Myocyte (in vitro differentiated cells): ENCODE results near the gene TLCD4. TPM values are rescaled to one million over a fixed set of nuclear protein-coding genes. Genes with fewer than 3 reads are reported as not detected.
"Not testable (repeated sequence)": the region's sequence is repeated elsewhere in the genome, so short reads cannot be mapped to it uniquely, and the experiment has no call there.

Experiments
- DNase-seq: peaks from one replicate; pipeline ENCODE4 v3.0.0-alpha.2; 2012; ENCODE audit warnings: low read depth
- polyA plus RNA-seq: library from polyadenylated mRNA; unstranded; fragments of >200 nt; gene quantifications from one replicate; pipeline ENCODE4 v1.2.1, GENCODE V29; 2012; ENCODE audit warnings: missing spikeins
- total RNA-seq: library from RNA; depleted of rRNA; stranded (reverse); fragments of >200 nt; gene quantifications from 2 replicates; pipeline ENCODE4 v1.2.3, GENCODE V29; 2014

Gene TLCD4, protein sequence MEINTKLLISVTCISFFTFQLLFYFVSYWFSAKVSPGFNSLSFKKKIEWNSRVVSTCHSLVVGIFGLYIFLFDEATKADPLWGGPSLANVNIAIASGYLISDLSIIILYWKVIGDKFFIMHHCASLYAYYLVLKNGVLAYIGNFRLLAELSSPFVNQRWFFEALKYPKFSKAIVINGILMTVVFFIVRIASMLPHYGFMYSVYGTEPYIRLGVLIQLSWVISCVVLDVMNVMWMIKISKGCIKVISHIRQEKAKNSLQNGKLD
- total RNA-seq: 5.3 and 9.1 TPM in 2 replicates
- 1.3 TPM for polyA plus RNA-seq

DNA sequence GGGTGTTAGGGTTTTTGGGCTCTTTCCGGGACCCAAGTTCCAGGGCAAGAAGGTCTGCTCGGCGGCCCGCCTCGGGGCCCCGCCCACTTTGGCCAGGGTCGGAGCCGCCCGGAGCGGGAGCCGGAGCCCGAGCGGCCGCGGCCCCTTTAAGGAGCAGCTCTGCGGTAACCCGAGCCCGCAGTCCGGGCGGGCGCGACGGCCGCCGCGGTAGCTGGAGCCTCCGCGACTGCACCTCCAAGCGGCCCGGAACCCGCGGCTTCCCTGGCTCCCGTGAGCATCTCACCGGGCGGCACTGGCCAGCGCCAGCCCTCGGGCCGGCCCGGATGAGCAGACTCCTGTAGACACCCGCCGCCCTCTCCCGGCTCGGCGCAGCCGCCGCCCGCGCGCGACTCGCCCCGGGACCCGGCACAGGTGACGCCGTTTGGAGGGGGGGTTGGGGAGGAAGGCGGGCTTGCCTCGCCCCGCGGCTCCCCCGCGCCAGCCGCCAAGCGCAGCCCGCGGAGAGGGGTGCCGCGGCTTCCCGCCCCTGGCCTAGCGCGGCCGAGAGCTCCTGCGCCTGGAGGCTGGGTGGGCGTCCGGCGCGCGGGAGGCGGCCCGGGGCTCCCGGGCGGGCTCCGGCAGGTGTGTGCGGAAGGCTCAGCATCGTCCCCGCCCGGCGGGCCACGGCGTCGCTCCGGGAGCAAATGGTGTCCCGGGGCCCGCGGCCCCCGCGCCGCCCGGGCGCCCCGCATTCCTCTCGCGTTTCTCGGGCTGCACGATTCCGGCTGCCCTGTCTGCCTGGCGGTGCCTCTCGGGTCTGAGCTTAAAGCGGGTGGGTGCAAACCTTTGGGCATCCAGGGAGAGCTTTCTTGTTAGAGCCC, at the start of gene TLCD4:
Gene TLCD4, plus strand, starts transcription at position 149 of the 860 bp plus-strand sequence. CDS start 26,547 bp downstream, outside the sequence.
- DNase-seq: peak; percentile 51

DNA sequence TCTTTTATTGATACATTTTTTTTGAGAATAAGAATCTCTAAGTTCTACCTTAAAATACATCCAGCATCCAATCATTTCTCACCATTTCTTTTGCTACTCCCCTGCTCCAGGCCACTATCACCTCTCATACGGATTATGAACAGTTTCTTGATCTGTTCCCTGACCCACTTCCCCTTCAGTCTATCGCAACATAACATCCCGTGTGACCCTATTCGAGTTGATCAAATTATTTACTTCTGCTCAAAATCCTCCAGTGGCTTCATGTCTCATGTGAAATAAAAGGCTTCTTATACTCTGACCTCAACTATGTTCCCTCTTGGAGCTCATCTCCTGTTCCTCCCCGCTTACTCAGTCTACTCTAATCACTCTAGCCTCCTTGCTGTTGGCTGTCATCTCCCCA, 49.6 kb upstream of the TLCD4 start:
- DNase-seq: no peak

DNA sequence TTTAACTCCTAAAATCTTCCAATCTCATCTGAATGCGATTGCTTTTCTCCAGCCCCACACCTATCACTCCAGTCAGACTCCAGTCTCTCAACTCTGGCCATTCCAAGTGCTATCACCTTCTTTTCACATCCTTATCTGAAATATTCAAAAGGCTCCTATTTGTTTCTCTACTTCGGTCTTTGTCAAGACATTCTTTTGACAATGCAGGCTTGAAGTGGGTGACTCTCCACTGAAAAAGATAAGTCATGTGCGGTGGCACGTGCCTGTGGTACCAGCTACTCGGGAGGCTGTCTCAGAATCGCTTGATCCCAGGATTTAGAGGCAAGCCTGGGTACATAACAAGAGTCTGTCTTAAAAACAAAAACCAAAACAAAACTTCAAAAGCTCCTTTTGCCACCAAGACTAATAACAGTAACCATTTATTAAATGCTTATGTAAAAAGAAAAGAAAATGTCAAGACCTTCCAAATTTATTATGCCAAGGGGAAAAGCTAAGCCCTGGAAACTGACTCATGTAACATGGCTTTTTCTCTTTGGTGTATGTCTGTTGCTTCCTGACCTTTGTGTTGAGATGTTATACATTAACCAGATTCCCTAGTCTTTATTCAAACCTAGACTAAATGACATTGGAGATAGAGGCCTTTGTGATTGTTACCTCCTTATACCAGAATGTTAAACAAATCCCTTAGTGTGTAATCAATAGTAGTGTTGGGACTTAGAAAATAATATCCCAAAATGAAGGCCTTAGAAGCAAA, 48.0 kb upstream of the TLCD4 start:
- no peak for DNase-seq

DNA sequence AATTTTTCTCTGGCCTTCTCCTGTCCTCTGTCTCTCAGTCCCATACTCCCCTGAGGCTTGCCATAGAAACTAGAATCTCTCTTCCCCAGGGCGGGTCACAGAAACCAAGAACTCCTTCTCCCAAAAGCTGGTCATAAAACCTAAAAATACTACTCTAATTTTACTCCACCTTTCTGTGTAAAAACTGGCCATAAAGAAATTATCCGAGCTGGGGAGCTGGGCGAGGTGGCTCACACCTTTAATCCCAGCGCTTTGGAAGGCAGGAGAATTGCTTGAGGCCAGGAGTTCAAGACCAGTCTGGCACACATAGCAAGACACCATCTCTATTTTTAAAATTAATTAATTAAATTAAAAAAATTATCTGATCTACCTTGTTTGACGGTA, 47.5 kb upstream of the TLCD4 start:
- no peak for DNase-seq

DNA sequence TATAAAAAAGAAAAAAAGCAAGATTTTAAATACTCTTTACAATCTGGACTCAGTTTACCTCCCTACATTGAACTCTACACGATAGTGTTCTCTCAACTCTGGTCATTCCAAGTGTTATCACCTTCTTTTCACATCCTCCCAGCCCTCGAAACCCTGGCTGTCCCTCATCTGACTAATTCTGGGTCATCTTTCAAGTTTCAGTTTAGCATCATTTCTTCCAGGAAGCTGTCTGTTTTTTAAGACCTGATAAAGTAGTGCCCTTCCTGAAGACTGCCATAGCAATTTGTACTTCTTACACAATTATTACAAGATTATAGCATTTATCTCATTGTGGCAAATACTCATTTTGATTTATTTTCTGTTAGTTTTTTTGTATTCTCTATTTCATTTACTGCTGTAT, 45.6 kb upstream of the TLCD4 start:
- no peak for DNase-seq

DNA sequence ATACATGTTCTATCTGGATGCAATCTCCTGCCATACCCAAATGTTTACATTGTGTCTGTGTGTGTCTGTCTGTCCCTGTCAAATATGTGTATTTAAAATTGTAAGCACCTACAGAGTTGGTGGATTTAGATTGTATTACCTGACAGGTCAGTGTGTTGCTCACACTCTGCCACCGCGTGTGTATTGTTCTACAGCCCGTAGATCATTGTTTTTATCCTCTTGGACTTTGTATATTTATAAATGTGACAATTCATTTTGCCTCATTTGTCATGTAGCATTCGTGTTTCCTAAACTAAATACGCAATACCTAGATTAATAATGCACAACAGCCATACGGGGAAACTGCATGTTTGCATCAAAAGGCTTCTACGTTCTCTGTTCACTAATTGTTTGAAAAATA, 45.0 kb upstream of the TLCD4 start:
- no peak for DNase-seq

DNA sequence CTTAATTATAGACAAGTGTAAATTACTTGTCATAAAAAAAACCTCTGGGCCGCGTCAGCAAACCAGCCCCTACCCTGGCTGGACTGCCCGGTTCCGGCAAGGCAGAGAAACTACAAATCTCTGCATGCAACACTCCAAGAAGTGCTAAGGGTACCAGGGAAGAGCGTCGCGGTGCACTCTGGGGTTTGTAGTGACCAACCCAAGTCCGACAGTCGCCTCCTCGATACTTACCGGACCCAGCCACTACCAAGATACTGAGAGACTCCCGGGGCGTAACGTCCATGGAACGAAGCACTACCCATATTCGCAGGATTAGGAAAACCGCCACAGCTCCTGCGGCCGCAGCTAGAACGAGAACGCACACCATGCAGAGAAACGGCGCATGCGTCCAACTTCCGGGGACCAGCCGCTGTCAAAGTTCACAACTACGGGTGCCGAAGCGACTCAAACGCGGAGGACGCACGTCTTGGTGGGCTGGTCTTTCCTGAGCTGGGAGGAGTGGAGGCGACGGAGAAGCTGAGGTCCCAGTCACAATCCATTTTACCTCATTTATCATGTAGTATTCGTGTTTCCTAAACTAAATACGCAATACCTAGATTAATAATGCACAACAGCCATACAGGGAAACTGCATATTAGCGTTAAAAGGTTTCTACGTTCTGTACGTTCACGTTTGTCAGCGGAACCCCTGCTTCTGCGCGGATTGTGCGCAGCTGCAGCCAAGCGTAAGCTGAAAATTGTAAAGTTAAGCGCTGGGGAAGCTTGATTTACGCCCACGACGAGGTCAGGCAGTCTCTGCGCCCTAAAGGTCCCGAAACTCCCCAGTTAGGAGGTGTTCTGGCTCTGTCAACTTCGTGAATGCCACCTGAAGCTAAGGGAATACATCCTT, 44.4 kb upstream of the TLCD4 start, which contains the start of gene ALG14:
Gene ALG14, minus strand, starts transcription at position 420 of the 888 bp plus-strand sequence. Its CDS starts 53 bp downstream, at position 367.
- DNase-seq: peak; percentile 98

DNA sequence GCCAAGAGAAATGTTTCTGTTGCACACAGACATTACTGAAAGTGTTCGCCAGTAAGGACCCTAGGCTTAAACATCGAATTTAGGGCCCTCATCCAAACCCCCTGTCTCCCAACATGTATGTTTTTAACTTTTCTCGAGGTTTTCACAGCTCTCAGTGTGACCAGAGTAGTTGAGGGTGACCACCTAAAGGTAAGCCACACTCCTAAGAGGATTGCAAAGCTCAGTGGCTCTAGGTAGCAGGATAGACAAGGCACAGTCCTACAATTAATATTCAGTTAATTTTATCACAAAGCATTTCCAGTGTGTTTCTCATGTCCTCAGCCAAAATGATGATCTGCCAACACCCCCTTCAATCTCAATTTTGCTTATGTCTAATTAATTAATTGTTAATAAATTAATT, 43.7 kb upstream of the TLCD4 start:
- no peak for DNase-seq

DNA sequence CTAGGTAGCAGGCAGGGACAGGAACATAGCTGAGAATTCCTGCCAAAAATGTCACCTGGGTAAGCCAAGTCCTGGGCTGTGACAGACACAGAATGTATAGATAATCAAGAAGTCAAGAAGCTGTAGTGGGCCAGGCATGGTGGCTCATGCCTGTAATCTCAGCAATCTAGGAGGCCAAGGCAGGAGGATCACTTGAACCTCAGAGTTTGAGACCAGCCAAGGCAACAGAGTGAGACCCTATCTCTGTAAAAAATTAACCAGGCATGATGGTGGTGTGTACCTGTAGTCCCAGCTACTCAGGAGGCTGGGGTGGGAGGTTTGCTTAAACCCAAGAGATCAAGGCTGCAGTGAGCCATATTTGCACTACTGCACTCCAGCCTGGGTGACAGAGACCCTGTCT, 41.1 kb upstream of the TLCD4 start:
- no peak for DNase-seq

DNA sequence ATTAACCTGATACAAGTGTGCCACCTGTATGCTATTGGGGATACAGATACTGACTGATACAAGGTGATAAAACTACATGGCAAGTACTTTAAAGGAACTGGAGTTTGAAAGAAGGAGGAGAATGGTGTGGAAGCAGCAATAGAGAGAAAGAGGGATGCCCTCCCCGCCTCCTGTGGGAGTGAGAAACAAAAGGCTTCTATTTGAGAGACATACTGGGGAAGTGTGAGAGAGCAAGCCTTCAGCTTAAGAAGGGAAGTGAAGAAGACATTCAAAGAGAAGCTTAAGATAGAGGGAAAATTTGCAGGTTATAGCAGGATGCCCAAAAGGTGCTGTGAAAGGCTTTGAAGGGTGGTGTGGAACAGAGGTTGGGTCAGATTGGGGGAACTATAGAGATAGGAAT, 36.7 kb upstream of the TLCD4 start:
- DNase-seq: no peak

DNA sequence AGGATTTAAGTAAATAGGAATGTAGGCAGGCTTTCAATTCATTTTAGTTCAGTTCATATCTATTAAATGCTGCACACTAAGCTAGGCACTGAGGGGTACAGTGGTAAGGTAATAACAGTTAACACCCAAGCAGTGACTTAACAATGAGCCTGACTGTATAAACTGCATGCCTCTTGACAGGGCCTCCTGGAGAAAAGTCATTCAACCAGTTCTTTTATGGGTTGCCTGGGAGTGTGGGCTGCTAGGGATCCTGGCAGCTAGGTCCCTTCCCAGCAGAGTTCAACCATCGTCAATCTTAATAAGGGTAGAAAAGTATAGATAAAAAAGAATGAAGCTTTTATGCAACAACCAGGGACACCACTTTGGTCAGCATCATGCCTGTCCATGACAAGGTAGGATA, 36.3 kb upstream of the TLCD4 start:
- no peak for DNase-seq

DNA sequence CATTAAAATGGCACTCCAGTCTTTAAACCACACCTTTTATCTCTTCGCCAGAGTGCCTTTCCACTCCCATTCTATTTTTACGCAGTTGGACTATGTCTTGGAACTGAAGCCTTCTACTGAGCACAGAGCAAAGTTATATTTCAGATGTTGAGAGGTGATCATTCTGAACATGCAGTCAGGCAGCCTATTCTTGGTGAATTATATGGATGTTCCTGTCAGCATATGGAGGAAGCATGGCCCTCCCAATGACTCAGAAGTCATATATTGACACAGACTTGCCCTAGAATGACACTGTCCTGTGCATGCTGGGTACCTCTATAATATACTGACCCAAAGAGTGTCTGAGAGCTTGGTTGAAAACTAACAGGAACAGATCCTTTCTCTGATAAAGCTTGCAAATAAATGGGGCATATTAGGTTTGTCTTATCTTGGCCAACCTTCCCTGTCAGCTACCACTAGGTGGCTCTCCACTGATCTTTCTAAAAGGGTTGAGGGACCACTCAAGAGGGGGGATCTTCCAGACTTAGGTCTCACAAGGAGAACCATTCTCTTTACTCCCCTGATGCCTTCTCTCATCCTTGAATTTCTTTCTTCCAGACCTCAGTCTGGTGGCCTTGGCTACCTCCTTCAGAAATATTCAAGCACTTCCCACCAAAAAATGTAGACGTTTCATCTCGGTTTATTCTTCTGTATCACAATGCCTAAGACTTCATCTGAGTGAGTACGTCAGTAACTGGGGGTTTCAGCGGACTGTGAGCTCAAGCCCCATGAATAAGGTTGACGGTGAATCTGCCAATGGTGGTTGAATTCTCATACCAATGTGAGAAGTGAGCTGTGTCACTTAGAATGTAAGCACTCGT, 32.6 kb upstream of the TLCD4 start:
- peak; percentile 57 for DNase-seq

DNA sequence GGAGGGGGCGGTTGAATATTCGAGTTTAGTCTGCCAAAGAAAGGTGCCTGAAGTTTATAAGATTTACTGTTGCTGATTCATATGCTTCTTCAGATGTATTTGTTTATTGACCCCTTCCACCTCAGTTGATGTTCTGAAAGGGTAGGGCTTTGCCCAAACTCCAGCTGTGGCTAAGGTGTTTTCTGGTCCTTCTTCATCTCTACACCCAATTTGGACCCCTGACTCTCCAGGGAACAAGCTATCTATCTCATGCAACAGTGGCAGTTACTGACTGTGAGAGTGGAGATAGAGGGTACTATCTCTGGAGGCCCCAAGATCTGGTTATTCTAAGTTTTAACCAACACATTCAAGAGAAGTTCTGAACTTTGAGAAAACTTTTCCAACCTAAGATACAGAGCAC, 31.8 kb upstream of the TLCD4 start:
- DNase-seq: no peak

DNA sequence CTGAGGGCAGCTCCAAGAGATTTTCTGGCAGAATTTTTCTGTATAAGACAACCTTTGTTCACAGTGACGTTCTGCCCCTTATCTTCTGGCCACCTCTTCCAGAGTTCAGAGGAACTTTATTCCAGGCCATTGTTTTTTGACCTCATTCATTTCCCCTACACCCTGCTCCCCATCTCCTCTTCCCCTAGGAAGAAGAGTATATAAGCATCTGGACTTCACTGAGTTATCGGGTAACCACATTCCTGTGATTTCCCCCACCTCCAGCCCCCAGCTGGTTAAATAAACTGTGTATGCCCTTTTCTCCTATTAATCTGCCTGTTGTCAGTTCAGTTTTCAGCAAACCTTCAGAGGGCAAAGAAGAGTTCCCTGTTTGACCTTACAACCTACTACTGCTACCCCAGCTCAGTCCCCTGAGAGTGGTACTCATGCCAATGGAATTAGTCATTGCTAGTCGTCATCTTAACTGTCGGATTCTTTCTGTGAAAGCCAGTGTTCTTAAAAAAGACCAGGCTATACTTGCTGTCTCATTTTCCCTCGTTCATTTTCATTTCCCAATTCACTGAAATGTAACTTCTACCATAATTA, 30.1 kb upstream of the TLCD4 start:
- DNase-seq: peak; percentile 92

DNA sequence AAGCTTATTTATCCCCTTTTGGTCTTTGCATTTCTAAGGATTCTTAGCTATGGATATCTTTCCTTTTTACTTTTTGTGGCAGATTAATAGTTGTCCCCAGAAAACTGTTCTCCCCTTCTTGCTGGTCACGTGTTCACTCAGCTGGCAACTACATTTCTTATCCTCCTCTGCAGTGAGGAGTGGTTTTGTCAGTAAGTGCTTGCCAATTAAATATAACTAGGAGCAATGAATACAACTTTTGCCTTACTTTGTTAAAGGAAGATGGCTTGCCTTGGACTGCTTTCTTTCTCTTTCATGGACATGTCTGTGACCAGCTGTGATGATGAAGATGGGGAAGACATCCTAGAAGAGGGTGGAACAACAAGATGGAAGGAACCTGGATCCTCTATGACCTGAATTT, 28.9 kb upstream of the TLCD4 start:
- no peak for DNase-seq

DNA sequence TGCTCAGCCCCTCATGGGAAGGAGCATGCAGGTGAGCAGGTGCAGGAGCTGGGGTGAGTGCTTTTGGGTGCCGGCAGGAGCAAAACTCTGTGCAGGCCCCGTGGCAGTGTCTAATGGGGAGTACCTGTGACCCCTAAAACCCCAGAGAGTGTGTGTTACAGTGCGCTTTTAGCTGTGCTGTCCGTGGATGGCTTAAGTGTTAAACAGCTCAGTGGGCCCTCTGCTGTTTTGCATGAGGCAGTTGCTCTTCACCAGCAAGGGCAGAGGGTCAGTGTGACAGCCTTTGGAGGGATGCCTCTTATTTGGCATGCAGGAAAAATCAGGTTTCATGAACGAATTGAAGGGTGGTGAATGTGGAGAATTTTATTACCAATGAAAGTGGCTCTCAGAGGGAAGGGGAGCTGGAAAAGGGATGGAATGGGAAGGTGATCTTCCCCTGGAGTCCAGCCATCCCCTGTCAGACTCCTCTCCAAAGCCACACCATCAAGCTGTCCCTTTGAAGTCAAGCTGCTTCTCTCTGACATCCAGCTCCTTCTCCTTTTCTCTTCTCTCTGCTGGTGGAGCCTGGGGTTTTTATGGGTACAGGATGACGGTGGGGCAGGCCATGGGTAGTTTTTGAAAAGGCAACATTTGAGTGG, 27.4 kb upstream of the TLCD4 start:
- DNase-seq: no peak

DNA sequence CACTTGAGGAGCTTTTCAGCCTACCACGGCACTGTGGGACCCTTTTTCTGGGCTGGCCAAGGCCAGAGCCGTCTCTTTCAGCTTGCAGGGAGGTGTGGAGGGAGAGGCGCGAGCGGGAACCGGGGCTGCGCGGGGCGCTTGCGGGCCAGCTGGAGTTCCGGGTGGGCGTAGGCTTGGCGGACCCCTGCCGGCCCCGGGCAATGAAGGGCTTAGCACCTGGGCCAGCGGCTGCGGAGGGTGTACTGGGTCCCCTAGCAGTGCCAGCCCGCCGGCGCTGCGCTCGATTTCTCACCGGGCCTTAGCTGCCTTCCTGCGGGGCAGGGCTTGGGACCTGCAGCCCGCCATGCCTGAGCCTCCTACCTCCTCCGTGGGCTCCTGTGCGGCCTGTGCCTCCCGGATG, 25.9 kb upstream of the TLCD4 start:
- DNase-seq: not testable (repeated sequence)

DNA sequence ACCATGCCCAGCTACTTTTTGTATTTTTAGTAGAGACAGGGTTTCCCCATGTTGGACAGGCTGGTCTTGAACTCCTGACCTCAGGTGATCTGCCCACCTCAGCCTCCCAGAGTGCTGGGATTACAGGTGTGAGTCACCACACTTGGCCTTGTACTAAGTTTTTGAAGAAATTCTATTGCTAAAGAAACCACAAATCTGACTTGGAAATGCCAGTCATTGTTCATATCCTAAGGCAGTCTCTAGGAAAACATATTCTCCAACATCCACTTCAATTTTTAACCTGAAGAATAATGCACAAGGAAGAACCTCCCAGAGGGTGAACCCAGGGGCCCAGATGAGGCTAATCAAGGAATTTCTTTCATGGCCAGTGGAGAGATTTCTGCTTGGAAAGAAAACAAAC, 24.3 kb upstream of the TLCD4 start:
- DNase-seq: not testable (repeated sequence)

DNA sequence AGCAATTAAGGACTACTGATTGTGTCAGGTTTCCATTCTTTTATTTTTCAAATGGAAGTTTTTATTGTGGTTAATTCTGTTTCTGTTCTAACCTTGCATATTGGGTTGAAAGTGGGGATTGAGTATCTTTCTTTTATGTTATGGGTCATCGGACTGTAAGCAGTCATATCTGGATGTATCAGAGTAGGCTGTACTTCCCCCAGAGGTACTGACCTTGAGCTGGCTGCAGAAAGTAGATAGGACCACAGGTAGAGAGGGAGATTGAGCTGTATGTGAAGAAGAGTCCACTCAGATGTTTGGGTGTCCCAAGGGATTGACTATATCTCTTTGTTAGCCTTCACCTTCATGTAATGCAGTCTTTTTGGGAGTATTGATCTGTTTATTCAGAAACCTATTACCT, 23.9 kb upstream of the TLCD4 start:
- no peak for DNase-seq
